COLO668 (cell line): ENCODE measurements around the gene PCAT7.

Source experiments
- DNase-seq: peaks from one replicate; lab custom pipeline; 2025; ENCODE audit not compliant: unreplicated experiment; lab: John Stamatoyannopoulos, UW

Gene PCAT7

DNA sequence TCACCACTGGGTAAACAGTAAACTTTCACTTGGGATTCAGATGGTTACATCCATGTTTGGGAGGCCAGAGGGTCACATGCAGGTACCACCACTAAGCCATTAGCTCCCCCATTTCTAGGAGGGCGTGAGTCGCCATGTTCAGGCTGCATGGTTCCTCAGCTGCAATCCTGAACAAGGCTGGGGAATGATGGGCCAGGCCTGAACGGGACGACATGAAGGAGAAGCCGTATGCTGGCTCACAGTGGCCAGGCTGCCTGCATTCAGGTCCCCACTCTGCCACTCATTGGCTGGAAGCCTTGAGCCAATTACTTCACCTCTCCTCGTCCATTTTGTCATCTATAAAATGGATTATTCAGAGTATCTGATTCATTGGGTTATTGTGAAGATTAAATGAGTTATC, 47.8 kb downstream of the PCAT7 start:
- DNase-seq, result no peak

GRCh38 chr9:94603259-94604160, 48.6 kb downstream of the PCAT7 start:
- peak; percentile 42 for DNase-seq

DNA sequence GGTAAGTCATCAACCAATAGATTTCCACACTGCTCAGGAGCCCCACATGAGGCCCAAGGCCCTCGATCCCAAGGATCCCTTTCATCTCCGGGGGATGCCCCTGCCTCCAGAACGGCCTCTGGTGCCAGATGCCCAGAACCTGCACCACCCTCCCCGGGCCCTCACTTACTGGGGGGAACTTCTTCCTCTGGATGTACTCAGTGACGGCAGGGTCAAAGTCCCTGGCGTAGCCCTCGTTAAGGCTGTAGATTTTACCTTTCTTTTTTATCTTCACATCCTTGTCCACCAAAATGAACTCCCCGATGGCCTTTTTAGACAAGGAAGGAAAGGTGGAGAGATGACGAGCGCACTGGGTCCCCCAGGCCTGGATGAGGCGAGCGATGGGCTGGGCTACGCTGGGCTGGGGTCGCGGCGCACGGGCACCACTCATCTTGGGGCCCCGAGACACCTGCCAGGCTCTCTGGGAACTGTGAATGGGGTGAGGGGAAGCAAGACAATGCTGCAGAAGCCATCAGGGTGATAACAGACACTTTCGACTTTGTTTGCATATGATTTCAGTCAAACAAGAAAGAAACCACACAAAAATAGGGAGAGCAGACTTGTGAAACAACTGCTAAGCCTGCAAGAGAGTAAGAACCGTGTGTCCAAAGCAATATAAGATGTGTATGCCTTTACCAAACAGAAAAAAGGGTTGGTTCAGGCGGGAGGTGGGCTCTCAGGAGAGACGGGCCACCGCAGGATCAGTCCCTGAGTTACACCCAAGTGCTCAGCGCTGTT, 52.0 kb downstream of the PCAT7 start:
- no peak for DNase-seq

DNA sequence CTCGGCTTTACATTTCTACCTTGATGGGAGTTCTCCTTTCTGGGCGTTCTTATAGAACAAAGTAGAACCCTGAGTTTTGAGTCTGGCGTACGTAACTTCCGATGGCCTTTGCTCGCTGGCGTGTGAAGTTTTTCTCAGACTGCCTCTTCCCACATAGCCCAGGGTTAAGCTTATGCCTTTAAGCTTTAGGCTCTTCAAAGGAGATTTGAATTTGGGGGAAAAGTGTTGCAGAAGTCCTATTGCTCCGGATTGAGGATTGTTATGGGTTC, 52.5 kb downstream of the PCAT7 start:
- DNase-seq, result no peak

GRCh38 chr9:94610181-94610606, 55.3 kb downstream of the PCAT7 start:
- no peak for DNase-seq

DNA sequence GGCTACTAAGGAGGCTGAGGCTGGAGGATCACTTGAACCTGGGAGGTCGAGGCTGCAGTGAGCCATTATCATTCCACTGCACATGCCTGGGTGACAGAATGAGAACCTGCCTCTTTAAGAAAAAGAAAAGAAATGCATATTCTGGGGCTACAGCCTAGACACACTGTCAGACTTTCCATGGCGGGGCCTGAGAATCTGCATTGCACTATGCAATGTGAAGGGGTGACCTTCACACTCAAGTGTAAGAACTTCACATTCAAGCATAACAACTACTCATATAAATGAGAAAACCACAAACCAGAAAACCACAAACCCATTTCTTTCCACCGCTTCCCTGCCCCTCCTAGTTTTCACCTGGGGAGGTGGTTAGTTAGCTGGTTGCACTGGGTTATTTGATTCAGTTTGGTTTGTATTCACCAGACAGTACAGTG, 56.8 kb downstream of the PCAT7 start:
- DNase-seq, result no peak

DNA sequence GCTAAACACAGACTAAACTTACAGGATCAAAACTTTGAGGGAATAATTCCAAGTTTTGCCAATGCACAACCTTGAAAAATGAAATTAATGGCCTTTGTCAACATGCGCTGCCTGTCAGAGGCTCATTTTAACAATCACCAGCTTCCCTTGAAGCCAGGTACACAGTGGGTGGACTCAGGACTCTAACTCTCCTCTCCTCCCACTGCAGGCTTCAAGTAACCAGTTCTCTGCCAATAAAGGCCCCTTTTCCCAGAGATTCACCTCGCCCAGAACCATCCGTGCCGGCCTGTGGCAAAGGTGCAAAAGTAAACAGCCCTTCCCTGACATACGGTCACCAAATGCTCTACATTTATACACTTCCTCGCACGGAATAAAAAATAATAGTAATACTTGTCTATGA, 57.2 kb downstream of the PCAT7 start:
- no peak for DNase-seq

DNA sequence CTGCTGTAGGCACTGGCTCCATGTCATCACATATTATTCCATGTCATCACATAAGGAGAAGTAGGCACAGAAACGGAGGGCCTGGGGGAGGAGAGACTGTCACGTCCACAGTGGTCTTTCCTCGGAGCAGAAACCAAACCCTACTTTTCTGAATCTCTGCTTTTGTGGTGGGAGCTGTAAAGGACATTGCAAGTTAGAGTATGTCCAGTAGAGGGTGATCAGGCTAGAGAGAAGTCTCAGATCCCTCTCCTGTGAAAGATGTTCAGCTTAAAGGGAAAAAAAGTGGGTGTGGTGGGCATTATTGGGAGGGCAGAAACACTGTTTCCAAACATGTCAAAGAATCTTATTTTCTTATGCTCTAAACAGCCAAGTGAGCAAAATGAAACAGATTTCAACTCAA, 58.1 kb downstream of the PCAT7 start:
- DNase-seq, result no peak

DNA sequence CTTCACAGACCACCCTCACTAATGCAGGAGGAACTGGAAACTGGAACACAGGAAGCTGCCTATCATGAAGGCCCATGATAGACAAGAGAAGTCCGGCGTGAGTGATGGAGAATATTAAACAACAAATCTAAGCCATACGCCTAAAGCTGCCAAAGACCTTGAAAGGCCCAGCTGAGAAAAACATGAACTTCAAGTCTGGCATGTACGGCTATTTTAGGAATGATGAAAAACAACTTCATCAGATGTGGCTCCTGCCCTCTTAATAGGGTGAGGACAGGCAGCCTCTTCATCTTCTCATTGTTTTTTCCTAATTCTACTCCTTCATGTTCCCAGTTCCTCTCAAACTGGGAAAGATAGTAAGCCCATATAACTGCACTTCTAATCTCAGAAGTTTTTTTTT, 64.1 kb downstream of the PCAT7 start:
- DNase-seq, result no peak
